Measurements from ENCODE around the gene RHEX.

The RHEX gene

DNA sequence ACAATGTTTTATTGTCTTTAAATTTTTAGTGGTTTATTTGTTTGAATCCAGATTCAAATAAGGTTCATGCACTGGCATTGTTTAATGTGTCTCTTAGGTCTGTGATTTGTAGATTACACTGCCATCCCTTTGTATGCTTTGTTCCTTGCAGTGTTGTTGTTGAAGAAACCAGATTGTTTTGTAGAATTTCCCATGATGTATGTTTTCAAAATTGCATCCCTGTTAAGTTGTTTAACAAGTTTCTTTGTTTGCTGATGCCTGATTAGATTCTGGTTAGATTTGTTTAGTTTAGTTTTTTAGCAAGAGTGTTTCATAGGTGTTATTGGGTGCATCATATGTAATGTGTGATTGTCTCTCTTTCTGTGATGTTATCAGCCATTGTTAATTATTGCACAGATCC lies 69.7 kb downstream of the RHEX start:
- Mint-ChIP-seq H3K36me3 (ENCODE audit: low read depth) (no peaks in the 10 kb centered on the region), H3K4me1 (ENCODE audit: low read depth) (peaks cover 3% of the 10 kb centered on the region), H3K27ac (no peak overlapping the region), H3K9me3 (peaks cover 13% of the 10 kb centered on the region), H3K27me3 (peaks cover 71% of the 10 kb centered on the region), H3K4me3 (no peak overlapping the region)

DNA sequence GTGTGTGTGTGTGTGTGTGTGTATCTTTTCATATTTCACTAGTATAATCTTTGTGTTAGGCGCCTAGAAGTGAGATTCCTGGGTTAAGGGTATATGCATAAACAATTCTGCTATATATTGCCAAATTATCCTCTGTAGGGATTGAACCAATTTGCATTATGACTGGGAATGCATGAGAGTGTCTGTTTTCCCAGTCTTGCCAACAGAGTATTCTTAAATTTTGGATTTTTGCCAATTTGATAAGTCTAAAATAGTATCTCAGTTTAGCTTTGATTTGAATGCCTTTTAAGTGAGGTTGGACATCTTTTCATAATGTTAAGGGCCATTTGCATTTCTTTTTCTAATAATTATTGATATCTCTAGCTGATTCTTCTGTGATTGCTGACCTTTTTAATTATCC lies 72.4 kb downstream of the RHEX start:
- Mint-ChIP-seq H3K36me3 (ENCODE audit: low read depth) (no peaks in the 10 kb centered on the region), H3K4me3 (no peak overlapping the region), H3K4me1 (ENCODE audit: low read depth) (no peaks in the 10 kb centered on the region), H3K27me3 (peaks cover 56% of the 10 kb centered on the region), H3K27ac (no peak overlapping the region), H3K9me3 (peaks cover 9% of the 10 kb centered on the region)

DNA sequence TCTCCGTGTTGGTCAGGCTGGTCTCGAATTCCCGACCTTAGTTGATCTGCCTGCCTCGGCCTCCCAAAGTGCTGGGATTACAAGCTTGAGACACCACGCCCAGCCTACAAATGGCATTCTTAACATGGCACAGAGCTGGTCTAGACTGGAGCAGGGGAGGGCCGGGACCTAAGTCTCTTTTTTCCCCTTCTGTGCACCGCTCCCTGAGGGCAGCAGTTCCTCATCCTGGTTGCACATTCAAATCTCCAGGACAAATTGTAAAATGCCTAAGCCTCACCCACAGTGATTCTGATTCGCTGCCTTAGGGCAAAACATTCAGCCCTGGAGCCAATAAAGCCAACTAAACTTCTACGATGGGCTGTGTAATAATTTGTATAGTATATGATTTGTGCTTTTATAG lies 74.4 kb downstream of the RHEX start:
- Mint-ChIP-seq H3K4me1 (ENCODE audit: low read depth) (no peaks in the 10 kb centered on the region), H3K27ac (no peak overlapping the region), H3K27me3 (peaks cover 40% of the 10 kb centered on the region), H3K9me3 (no peaks in the 10 kb centered on the region), H3K36me3 (ENCODE audit: low read depth) (no peaks in the 10 kb centered on the region), H3K4me3 (no peak overlapping the region)

DNA sequence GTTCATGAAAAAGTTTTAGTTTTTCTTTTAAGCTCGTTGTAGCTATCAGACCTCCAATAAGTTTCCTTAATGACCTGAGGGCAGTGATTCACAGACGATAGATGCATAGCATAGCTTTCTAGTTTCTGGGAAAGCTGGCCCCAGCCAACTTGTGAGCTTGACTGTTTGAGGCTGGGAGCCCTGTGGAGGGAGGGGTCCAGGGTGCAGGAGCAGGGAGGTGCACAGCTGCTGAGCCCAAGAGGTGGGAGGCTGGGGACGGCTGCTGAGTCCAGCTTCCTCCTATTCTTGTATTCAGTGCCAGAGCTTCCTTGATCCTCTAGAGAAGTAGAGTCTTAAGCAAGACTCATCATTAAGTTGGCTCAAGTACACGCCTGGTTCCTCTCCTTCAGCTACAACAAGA lies 75.2 kb downstream of the RHEX start:
- Mint-ChIP-seq H3K9me3 (no peaks in the 10 kb centered on the region), H3K4me1 (ENCODE audit: low read depth) (no peaks in the 10 kb centered on the region), H3K27me3 (peaks cover 35% of the 10 kb centered on the region)

DNA sequence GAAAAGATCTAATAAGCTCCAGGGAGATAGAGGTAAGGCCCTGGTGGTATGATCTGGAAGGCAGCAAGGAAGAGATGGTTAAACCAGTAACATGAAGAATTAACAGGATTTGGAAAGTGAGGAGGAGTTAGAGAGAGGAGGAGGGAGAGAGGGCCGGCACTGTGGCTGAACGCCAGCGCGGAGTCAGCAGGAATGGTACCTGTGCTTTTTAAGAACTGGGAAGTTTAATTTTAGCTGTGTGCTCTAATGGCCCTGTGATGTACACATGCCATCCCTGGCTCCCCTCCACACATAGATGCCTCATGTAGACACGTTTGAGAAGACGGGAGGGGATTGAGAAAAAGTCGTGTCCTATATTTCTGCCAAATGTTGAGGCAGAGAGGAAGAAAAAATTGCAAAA lies 78.1 kb downstream of the RHEX start:
- H3K36me3 Mint-ChIP-seq (ENCODE audit: low read depth): no peaks in the 10 kb centered on the region

More for the DNA sequence above, 75.2 kb downstream of the RHEX start:
- no peaks in the 10 kb centered on the region for H3K36me3 Mint-ChIP-seq (ENCODE audit: low read depth)
- no peak overlapping the region for H3K4me3 Mint-ChIP-seq
- no peak overlapping the region for H3K27ac Mint-ChIP-seq

DNA sequence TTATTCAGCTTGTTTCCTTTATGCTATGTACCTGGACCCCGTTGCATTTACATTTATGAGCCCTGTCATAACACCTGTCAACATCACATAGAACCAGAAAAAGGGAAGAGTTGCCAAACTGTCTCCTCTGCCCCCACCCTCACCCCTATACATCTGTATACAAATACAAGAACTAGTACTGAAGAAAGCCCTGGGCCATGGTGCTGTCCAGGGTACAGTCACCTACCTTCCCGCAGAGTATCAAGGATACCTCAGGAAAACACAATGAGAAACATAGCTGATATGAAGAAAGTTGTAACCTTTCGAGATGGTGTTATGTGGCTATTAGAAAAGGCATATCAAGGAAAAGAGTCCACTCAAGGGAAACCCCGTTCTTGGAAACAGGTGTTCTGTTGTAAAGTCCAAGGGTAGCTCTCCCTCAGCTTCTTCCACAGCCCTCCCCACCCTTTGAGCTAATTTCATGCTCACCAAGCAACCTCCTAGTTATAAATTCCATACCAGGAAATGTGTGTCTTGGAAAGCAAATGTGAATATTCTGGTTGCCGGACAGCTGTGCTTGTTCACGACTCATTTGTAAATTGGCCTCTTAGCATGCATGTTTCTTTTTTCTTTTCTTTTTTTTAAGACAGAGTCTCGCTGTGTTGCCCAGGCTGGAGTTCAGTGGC lies 80.9 kb downstream of the RHEX start:
- H3K4me3 Mint-ChIP-seq: no peak overlapping the region
- H3K27me3 Mint-ChIP-seq: peaks cover 6% of the 10 kb centered on the region
- H3K4me1 Mint-ChIP-seq (ENCODE audit: low read depth): no peaks in the 10 kb centered on the region
- H3K36me3 Mint-ChIP-seq (ENCODE audit: low read depth): no peaks in the 10 kb centered on the region
- no peaks in the 10 kb centered on the region for H3K9me3 Mint-ChIP-seq
- no peak overlapping the region for H3K27ac Mint-ChIP-seq

More for the DNA sequence above, 78.1 kb downstream of the RHEX start:
- H3K27ac Mint-ChIP-seq: no peak overlapping the region
- no peaks in the 10 kb centered on the region for H3K4me1 Mint-ChIP-seq (ENCODE audit: low read depth)
- no peak overlapping the region for H3K4me3 Mint-ChIP-seq
- H3K27me3 Mint-ChIP-seq: peaks cover 18% of the 10 kb centered on the region
- no peaks in the 10 kb centered on the region for H3K9me3 Mint-ChIP-seq

DNA sequence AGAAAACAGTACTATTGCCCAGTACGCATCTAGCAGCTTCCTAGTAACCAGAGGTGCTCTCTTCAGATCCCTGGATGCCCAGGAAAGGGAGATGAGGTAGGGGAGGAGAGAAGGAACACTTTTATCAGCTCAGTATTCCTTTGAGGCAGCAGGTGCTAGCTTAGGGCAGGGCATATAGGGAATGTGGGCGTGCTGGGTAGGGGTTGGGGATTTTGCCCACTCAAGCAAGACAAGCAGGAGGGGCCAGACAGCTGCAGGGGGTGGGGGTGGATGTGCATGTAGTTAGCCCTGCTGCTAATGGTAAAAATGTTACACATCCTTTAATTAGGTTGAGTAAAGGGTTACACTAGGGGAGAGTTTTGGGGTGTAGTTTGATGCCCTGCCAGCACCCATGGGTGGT lies 82.3 kb downstream of the RHEX start:
- Mint-ChIP-seq H3K4me1 (ENCODE audit: low read depth) (no peaks in the 10 kb centered on the region), H3K27me3 (peaks cover 16% of the 10 kb centered on the region), H3K9me3 (no peaks in the 10 kb centered on the region), H3K27ac (no peak overlapping the region), H3K4me3 (no peak overlapping the region), H3K36me3 (ENCODE audit: low read depth) (no peaks in the 10 kb centered on the region)

DNA sequence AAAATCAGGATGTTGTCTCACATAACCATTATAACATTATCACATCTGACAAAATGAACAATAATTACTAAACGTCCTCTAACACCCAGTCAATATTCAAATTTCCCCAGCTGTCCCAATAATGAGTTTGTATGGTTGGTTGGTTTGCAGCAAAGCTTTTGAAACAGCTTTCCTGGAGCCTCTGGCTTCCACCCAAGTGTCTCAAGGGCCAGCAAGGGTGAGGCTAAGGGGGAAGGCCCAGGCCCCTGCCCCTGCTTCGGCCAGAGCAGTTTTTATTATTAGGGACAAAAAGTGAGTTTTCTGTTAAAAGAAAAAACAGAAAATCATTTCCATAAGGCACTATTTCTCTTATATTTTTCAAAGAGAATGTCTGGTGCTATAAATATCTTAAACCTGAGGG lies 83.3 kb downstream of the RHEX start:
- H3K4me1 Mint-ChIP-seq (ENCODE audit: low read depth): no peaks in the 10 kb centered on the region
- H3K9me3 Mint-ChIP-seq: no peaks in the 10 kb centered on the region
- H3K27me3 Mint-ChIP-seq: peaks cover 22% of the 10 kb centered on the region
- H3K36me3 Mint-ChIP-seq (ENCODE audit: low read depth): no peaks in the 10 kb centered on the region
- no peak overlapping the region for H3K27ac Mint-ChIP-seq
- H3K4me3 Mint-ChIP-seq: no peak overlapping the region

DNA sequence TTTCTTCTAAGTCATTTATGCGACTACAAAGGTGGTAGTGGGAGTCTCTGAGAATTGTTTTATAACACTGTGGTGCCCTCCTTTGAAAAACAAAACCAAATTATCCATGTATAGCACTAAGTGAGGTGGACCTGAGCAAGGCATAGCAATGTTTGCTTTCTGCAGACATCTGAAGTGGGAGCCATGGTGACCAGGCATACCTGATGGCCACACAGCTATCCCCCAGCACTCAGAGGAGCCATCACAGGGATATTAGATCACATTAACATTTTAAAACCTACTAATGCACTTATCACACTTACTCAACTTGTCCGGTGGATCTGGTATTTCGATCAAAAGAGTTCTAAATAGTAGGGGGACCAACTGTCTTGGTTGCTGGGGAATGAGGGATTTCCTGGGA lies 89.0 kb downstream of the RHEX start:
- peaks cover 11% of the 10 kb centered on the region for H3K4me1 Mint-ChIP-seq (ENCODE audit: low read depth)
- no peaks in the 10 kb centered on the region for H3K36me3 Mint-ChIP-seq (ENCODE audit: low read depth)
- H3K4me3 Mint-ChIP-seq: no peak overlapping the region
- H3K9me3 Mint-ChIP-seq: no peaks in the 10 kb centered on the region
- peaks cover 39% of the 10 kb centered on the region for H3K27me3 Mint-ChIP-seq
- no peak overlapping the region for H3K27ac Mint-ChIP-seq

DNA sequence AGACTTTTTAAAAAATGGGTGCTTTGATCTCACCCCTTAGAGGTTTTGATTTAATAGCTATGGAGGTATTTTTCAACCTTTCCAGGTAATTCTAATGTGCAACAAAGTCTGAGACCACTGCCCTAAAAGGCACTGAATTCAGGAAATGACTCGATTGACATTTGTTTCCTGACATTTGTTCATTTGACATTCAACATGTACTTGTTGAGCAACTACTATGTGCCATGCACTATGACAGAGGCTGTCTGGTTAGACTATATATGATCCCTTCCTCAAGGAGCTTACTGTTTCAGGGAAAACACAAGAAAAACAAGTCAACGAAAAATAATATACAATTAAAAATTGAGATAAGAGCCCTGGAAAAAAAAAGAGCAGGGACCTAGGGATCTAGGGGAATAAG lies 89.8 kb downstream of the RHEX start:
- Mint-ChIP-seq H3K36me3 (ENCODE audit: low read depth) (no peaks in the 10 kb centered on the region), H3K27me3 (peaks cover 36% of the 10 kb centered on the region), H3K9me3 (no peaks in the 10 kb centered on the region), H3K4me3 (no peak overlapping the region), H3K4me1 (ENCODE audit: low read depth) (peaks cover 11% of the 10 kb centered on the region), H3K27ac (no peak overlapping the region)

DNA sequence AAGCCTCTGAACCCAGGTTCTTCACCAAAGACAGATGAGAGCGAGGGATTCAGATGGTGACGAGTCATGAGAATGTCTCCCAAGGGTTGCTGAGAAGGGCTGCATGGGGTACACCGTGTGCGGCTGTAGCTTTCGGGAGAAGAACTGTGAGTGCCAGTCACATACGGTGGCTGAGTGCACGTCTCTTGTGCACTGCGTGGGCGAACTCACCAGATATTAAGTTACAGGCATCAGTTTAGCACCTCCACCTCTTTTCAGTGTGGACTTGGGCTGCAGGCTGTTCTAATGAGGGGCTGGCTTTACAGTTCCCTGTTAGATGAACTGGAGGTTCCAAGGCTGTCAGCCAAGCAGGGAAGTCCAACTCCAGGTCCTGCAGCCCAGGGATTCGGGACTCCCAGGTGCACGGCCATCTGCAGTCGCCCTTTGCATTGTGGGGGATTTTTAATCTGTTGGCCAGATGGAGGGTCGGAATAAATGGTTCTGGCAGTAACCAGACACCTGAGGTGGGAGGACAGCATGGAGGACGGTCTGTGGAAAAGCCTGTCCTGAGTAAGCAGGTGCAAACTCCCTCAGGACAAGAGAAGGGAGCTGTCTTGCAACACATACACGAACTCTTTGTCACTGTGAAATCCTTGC lies 90.7 kb downstream of the RHEX start:
- Mint-ChIP-seq H3K27ac (no peak overlapping the region), H3K4me3 (no peak overlapping the region), H3K9me3 (no peaks in the 10 kb centered on the region), H3K27me3 (peaks cover 36% of the 10 kb centered on the region), H3K36me3 (ENCODE audit: low read depth) (no peaks in the 10 kb centered on the region), H3K4me1 (ENCODE audit: low read depth) (peaks cover 11% of the 10 kb centered on the region)

DNA sequence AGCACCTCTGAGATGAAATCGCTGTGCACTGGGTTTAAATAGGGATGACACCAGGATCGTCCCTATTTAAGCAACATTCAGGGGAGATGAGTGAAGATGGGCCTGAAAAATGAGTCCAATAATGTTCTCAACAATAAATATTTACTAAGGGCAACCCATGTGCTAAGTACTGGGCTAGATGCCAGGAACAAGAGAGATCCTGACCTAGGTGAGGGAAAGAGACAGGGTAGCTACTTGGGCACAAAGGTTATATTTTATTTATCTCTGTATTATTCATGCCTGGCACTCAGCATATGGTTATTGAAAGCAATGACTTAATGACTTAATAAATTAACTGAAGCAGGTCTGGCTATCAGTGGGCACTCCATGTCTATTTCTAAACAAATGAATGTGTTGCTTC lies 91.6 kb downstream of the RHEX start:
- no peaks in the 10 kb centered on the region for H3K36me3 Mint-ChIP-seq (ENCODE audit: low read depth)
- H3K27me3 Mint-ChIP-seq: peaks cover 32% of the 10 kb centered on the region
- no peak overlapping the region for H3K4me3 Mint-ChIP-seq

DNA sequence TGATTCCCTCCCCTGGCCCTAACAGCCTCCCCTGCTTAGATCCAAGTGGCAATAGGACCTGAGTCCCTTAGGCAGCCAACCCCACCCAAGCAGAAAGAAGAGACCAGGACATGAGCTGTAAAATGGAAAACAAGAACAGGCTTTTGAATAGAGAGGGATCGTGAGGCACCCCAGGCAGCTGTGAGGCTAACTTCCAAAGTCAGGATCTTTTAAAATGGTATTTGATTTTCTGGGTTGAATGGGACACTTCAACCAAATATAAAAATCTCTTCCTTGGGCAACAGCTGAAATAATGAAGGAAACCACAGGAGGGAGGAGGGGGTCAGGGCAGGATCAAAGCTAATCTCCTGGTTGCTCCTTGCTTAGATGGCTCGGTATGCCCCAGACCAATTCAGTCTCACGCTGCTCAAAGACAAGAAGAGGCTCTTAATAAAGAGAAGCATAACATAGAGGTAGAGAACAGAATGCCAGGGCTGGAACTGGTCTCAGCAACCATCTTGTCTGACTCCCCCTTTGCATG lies 92.9 kb downstream of the RHEX start:
- no peaks in the 10 kb centered on the region for H3K9me3 Mint-ChIP-seq
- no peak overlapping the region for H3K27ac Mint-ChIP-seq
- H3K4me1 Mint-ChIP-seq (ENCODE audit: low read depth): peaks cover 11% of the 10 kb centered on the region
- H3K36me3 Mint-ChIP-seq (ENCODE audit: low read depth): no peaks in the 10 kb centered on the region
- H3K4me3 Mint-ChIP-seq: no peak overlapping the region
- H3K27me3 Mint-ChIP-seq: peaks cover 20% of the 10 kb centered on the region

More for the DNA sequence above, 91.6 kb downstream of the RHEX start:
- Mint-ChIP-seq H3K27ac (no peak overlapping the region), H3K9me3 (no peaks in the 10 kb centered on the region), H3K4me1 (ENCODE audit: low read depth) (peaks cover 11% of the 10 kb centered on the region)

All from stimulated activated naive CD8-positive, alpha-beta T cell treated with anti-CD3 and anti-CD28 coated beads, Interleukin-15, Interleukin-2, amounts not matched to agents 100 ng/mL and 50 ng/mL, for 24 hours (primary cell).